Liver (tissue), 3 donors: ENCODE results near the gene GIGYF1.
"Not testable (repeated sequence)": the region's sequence is repeated elsewhere in the genome, so short reads cannot be mapped to it uniquely, and the experiment has no call there.

Experiments used
- ATF3 ChIP-seq: IDR thresholded peaks from 2 replicates; pipeline ENCODE4 v1.6.1; 2016; ENCODE audit warnings: antibody characterized with exemption
- CTCF ChIP-seq: fragments of 150-350 bp; IDR thresholded peaks from 2 replicates; pipeline ENCODE4 v1.5.1; 2017; ENCODE audit warnings: improper control_type of control experiment, low read depth, low read length; ENCODE audit not compliant: missing input control
- EGR1 ChIP-seq, 2 donors: IDR thresholded peaks; 2 replicates each; pipeline ENCODE4 v1.6.1; 2016 to 2018; ENCODE audit warnings: antibody characterized with exemption in 2 of 2, low read depth in 2 of 2
- FOXA1 ChIP-seq: IDR thresholded peaks from 2 replicates; pipeline ENCODE4 v1.6.1; 2016; ENCODE audit warnings: antibody characterized with exemption
- MAX ChIP-seq: IDR thresholded peaks from 2 replicates; pipeline ENCODE4 v1.6.1; 2016; ENCODE audit warnings: antibody characterized with exemption
- REST ChIP-seq: IDR thresholded peaks from 2 replicates; pipeline ENCODE4 v1.6.1; 2016; ENCODE audit warnings: antibody characterized with exemption, mild to moderate bottlenecking
- RXRA ChIP-seq, 2 donors: IDR thresholded peaks; 2 replicates each; pipeline ENCODE4 v1.6.1; 2017 to 2018; ENCODE audit warnings: antibody characterized with exemption in 2 of 2, mild to moderate bottlenecking in 1 of 2
- TAF1 ChIP-seq: conservative IDR thresholded peaks from 2 replicates; pipeline ENCODE4 v1.6.1; 2016; ENCODE audit warnings: antibody characterized with exemption, mild to moderate bottlenecking
- ZBTB33 ChIP-seq: IDR thresholded peaks from 2 replicates; pipeline ENCODE4 v1.6.1; 2016; ENCODE audit warnings: antibody characterized with exemption
- donor health status: healthy.
- donor health status: healthy.

GRCh38 chr7:100724364-100724763 is 30.3 kb upstream of the GIGYF1 start:
- not testable (repeated sequence) for TF ChIP-seq MAX; CTCF; TAF1; ZBTB33; EGR1 (IDR thresholded peaks at IDR 0.05; ENCODE audit: low read depth in 2 of 2); RXRA (IDR thresholded peaks at IDR 0.05); REST; FOXA1; ATF3
